MCF 10A (cell line): ENCODE data around the gene PITPNB. TPM values are rescaled to one million over a fixed set of nuclear protein-coding genes. Genes with fewer than 3 reads are reported as not detected.
A peak's percentile ranks its signal among the peaks of the same experiment; 100 is the strongest.

ENCODE experiments used
- BruUV-seq: library from RNA; stranded (reverse); fragments of 400-500 nt; replicated peaks from 2 replicates; lab custom pipeline; 2021; lab: Mats Ljungman, UMichigan
- CTCF ChIA-PET: fragments of 300-600 bp; sonication (Branson Sonifier 250); formaldehyde crosslinking; extraction: SDS; loops from one replicate; lab custom pipeline; 2021; ENCODE audit warnings: antibody characterized with exemption, inconsistent platforms; lab: Yijun Ruan, JAX
- POLR2A ChIA-PET: fragments of 300-600, 350-650 bp; sonication (Branson Sonifier 250); formaldehyde crosslinking; extraction: SDS; loops from one replicate; lab custom pipeline; 2020; ENCODE audit warnings: antibody characterized with exemption, inconsistent platforms; lab: Yijun Ruan, JAX
- DNase-seq: peaks from one replicate; pipeline ENCODE4 v3.0.0-alpha.2; 2018; ENCODE audit not compliant: unreplicated experiment
- H3K27ac Mint-ChIP-seq: one replicate; pipeline ENCODE4 v1.8.0; 2022; ENCODE audit warnings: mild to moderate bottlenecking, low read depth, mixed read lengths; ENCODE audit not compliant: unreplicated experiment
- H3K27me3 Mint-ChIP-seq: one replicate; pipeline ENCODE4 v1.8.0; 2022; ENCODE audit warnings: mixed read lengths; ENCODE audit not compliant: insufficient read depth, unreplicated experiment
- H3K36me3 Mint-ChIP-seq: one replicate; pipeline ENCODE4 v1.8.0; 2022; ENCODE audit warnings: mild to moderate bottlenecking, moderate library complexity, mixed read lengths; ENCODE audit not compliant: insufficient read depth, unreplicated experiment
- H3K4me1 Mint-ChIP-seq: one replicate; pipeline ENCODE4 v1.8.0; 2022; ENCODE audit warnings: mixed read lengths; ENCODE audit not compliant: insufficient read depth, unreplicated experiment
- H3K4me3 Mint-ChIP-seq: one replicate; pipeline ENCODE4 v1.8.0; 2022; ENCODE audit warnings: mild to moderate bottlenecking, moderate library complexity, mixed read lengths; ENCODE audit not compliant: unreplicated experiment
- H3K9me3 Mint-ChIP-seq: one replicate; pipeline ENCODE4 v1.8.0; 2022; ENCODE audit warnings: mixed read lengths; ENCODE audit not compliant: unreplicated experiment
- CTCF ChIP-seq: fragments of 200-600 bp; IDR thresholded peaks from one replicate; pipeline ENCODE4 v1.8.0; 2022; ENCODE audit warnings: antibody characterized with exemption, mild to moderate bottlenecking; ENCODE audit not compliant: unreplicated experiment
- intact Hi-C: fragments of 100-400 bp; cut with micrococcal nuclease; formaldehyde crosslinking; loops from 2 replicates; pipeline ENCODE4 v1.14.1; 2022
- total RNA-seq: library from RNA; stranded (reverse); gene quantifications from 2 replicates; pipeline ENCODE4 v1.2.3, GENCODE V29; 2022

The PITPNB gene
- total RNA-seq, 1 experiment from 2014 or later = 124 TPM

GRCh38 chr22:27871306-27872014 lies 47.6 kb downstream of the PITPNB start:
- intact Hi-C loops = no loop called here
- peaks cover 23% of the 10 kb centered on the region for H3K4me1 Mint-ChIP-seq
- H3K9me3 Mint-ChIP-seq = no peaks in the 10 kb centered on the region
- ChIA-PET POLR2A (no interaction called here), CTCF (interaction anchor here (0.6 to 3.0 kb wide), 6 partner anchors 8 to 140 kb away, joined by 3 to 14 read pairs (median 4); no protein-coding TSS in a partner anchor)
- peaks cover 47% of the 10 kb centered on the region for H3K36me3 Mint-ChIP-seq
- H3K27ac Mint-ChIP-seq = peak overlapping the region; percentile 73
- no TSS peak for BruUV-seq
- DNase-seq = no peak
- H3K27me3 Mint-ChIP-seq = no peaks in the 10 kb centered on the region
- H3K4me3 Mint-ChIP-seq = no peak overlapping the region
- no peak for TF ChIP-seq CTCF

GRCh38 chr22:27870234-27871191 lies 48.5 kb downstream of the PITPNB start:
- no peak for TF ChIP-seq CTCF
- intact Hi-C loops = no loop called here
- Mint-ChIP-seq H3K4me3 (no peak overlapping the region), H3K27me3 (no peaks in the 10 kb centered on the region), H3K36me3 (peaks cover 56% of the 10 kb centered on the region), H3K4me1 (peaks cover 32% of the 10 kb centered on the region), H3K27ac (peak overlapping the region; percentile 73), H3K9me3 (no peaks in the 10 kb centered on the region)
- ChIA-PET CTCF (interaction anchor here (0.6 to 3.0 kb wide), 4 partner anchors 9 to 141 kb away, joined by 3 to 14 read pairs (median 9); no protein-coding TSS in a partner anchor), POLR2A (interaction anchor here (0.7 to 0.9 kb wide), 2 partner anchors 48 to 396 kb away, joined by 3 read pairs; no protein-coding TSS in a partner anchor)
- no TSS peak for BruUV-seq
- DNase-seq = no peak

- intact Hi-C loops = loop anchor here (10.0 kb wide), 1 partner anchor 144 kb away; no protein-coding TSS in a partner anchor
Observed at GRCh38 chr22:27868732-27869282, 50.2 kb downstream of the PITPNB start.

More at GRCh38 chr22:27868732-27869282, 50.2 kb downstream of the PITPNB start:
- Mint-ChIP-seq H3K36me3 (peaks cover 45% of the 10 kb centered on the region), H3K9me3 (no peaks in the 10 kb centered on the region), H3K4me1 (peaks cover 35% of the 10 kb centered on the region), H3K27ac (peak overlapping the region; percentile 98), H3K4me3 (no peak overlapping the region), H3K27me3 (no peaks in the 10 kb centered on the region)
- no peak for DNase-seq
- ChIA-PET CTCF (interaction anchor here (0.6 to 1.0 kb wide), 3 partner anchors 12 to 60 kb away, joined by 3 to 4 read pairs (median 3); no protein-coding TSS in a partner anchor), POLR2A (no interaction called here)
- BruUV-seq = no TSS peak
- no peak for TF ChIP-seq CTCF
